Kidney (tissue), 14 donors: ENCODE measurements around the gene NINJ2. TPM values are rescaled to one million over a fixed set of nuclear protein-coding genes. Genes with fewer than 3 reads are reported as not detected.

ENCODE experiments used
- DNase-seq, 5 donors: peaks; one replicate each; pipeline ENCODE4 v3.0.0-alpha.2; 2013 to 2020
- FAIRE-seq: peaks from 2 replicates; lab custom pipeline; 2012; peaks lifted over from hg19 to GRCh38; lab: Jason Lieb, UNC
- H3K27ac ChIP-seq, 2 donors: one replicate each; pipeline ENCODE4 v1.7.0; 2013; ENCODE audit warnings: low read depth in 2 of 2, low read length in 2 of 2, inconsistent platforms in 1 of 2
- H3K27me3 ChIP-seq: one replicate; pipeline ENCODE4 v1.7.1; 2013; ENCODE audit warnings: low read length, inconsistent platforms; ENCODE audit not compliant: control insufficient read depth, insufficient read depth
- H3K36me3 ChIP-seq, 3 donors: one replicate each; pipeline versions ENCODE4 v1.7.0 to v1.7.1; 2013; ENCODE audit warnings: low read length in 3 of 3, control low read depth in 1 of 3, inconsistent platforms in 1 of 3; ENCODE audit not compliant: insufficient read depth in 3 of 3, control insufficient read depth in 2 of 3
- H3K4me1 ChIP-seq, 3 donors: one replicate each; pipeline versions ENCODE4 v1.7.0 to v1.7.1; 2013; ENCODE audit warnings: low read length in 3 of 3, inconsistent platforms in 1 of 3, low read depth in 1 of 3; ENCODE audit not compliant: control insufficient read depth in 2 of 3, insufficient read depth in 2 of 3
- H3K4me3 ChIP-seq, 3 donors: one replicate each; pipeline versions ENCODE4 v1.7.0 to v1.8.1; 2013; ENCODE audit warnings: low read length in 3 of 3, control low read depth in 1 of 3, inconsistent platforms in 1 of 3
- H3K9ac ChIP-seq, 3 donors: one replicate each; pipeline versions ENCODE4 v1.7.0 to v1.7.1; 2013; ENCODE audit warnings: low read length in 3 of 3, control low read depth in 1 of 3, inconsistent platforms in 1 of 3
- H3K9me3 ChIP-seq, 3 donors: one replicate each; pipeline versions ENCODE4 v1.7.0 to v1.7.1; 2013; ENCODE audit warnings: low read length in 3 of 3, control low read depth in 1 of 3, inconsistent platforms in 1 of 3; ENCODE audit not compliant: control insufficient read depth in 2 of 3, insufficient read depth in 1 of 3
- intact Hi-C: fragments of 100-400 bp; cut with DNase I; formaldehyde crosslinking; loops from one replicate; pipeline ENCODE4 v1.11.1; 2022
- polyA plus RNA-seq: library from polyadenylated mRNA; stranded (reverse); fragments of 350-450 nt; fragmentation: Illumina TruSeq; extraction: RNeasy Lipid Tissue Mini Kit (QIAGEN cat#74804); gene quantifications from one replicate; pipeline ENCODE4 v1.2.3, GENCODE V29; 2014; ENCODE audit warnings: low read depth, low replicate concordance; ENCODE audit not compliant: insufficient read depth
- total RNA-seq: library from RNA; stranded (reverse); fragmentation: NEBNext Ultra II Directional; extraction: Animal tissue kit (Norgen Biotek cat#: 25700); gene quantifications from one replicate; pipeline ENCODE4 v1.2.1, GENCODE V29; 2021
- TF ChIP-seq, protein P1 (sequence below): IDR thresholded peaks from 3 replicates; pipeline ENCODE4 v1.5.1; 2012; ENCODE audit warnings: mild to moderate bottlenecking, moderate library complexity, borderline replicate concordance; ENCODE audit not compliant: insufficient read depth; ENCODE audit errors: extremely low read depth
- donor health status: control.
- donor health status: control.
- donor health status: control.
- donor health status: control.
- donor health status: control.
- donor health status: DM: yes; HTN: yes; CAD: no.
- donor health status: Normal renal cell carcinoma (clear cell type).

The NINJ2 gene
- total and polyA plus RNA-seq, 2 donors from 2014 or later, result 0.69 to 2.8 TPM

DNA sequence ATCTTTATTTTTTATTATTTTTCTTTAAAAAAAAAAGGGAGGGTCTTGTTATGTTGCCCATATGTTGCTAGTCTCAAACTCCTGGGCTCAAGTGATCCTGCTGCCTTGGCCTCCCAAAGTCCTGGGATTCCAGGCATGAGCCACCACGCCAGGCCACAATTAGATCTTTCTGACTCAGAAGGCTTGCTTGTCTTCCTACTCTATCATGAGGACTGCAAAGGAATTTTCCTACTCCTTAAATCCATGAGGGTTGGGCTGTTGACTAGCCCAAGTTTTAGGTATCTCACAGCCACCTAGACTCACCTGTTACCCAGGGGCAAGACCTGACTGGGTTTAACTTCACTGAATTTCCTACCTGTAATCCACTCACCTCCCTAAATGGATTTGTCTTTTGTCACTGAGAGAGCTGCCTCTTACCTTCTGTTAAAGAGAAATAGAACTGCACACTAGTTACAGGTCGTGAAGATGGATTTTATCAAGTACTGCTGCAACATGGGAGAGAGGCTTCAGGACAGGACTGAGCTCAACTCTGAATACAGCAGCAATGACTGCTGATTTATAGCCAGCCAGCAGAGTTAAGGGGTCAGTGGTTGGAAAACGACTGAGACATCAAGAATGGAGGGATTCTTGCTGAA lies 131.2 kb downstream of the NINJ2 start:
- peaks cover 0 to 9% (median 0%) of the 10 kb centered on the region in 3 donors for H3K9me3 ChIP-seq
- H3K27me3 ChIP-seq, result no peaks in the 10 kb centered on the region
- no peaks in the 10 kb centered on the region for H3K4me1 ChIP-seq
- H3K9ac ChIP-seq, result no peak overlapping the region
- intact Hi-C loops, result no loop called here
- DNase-seq, result no peak
- no peaks in the 10 kb centered on the region for H3K36me3 ChIP-seq
- H3K4me3 ChIP-seq, result no peak overlapping the region
- FAIRE-seq, result no peak
- TF ChIP-seq, protein P1, sequence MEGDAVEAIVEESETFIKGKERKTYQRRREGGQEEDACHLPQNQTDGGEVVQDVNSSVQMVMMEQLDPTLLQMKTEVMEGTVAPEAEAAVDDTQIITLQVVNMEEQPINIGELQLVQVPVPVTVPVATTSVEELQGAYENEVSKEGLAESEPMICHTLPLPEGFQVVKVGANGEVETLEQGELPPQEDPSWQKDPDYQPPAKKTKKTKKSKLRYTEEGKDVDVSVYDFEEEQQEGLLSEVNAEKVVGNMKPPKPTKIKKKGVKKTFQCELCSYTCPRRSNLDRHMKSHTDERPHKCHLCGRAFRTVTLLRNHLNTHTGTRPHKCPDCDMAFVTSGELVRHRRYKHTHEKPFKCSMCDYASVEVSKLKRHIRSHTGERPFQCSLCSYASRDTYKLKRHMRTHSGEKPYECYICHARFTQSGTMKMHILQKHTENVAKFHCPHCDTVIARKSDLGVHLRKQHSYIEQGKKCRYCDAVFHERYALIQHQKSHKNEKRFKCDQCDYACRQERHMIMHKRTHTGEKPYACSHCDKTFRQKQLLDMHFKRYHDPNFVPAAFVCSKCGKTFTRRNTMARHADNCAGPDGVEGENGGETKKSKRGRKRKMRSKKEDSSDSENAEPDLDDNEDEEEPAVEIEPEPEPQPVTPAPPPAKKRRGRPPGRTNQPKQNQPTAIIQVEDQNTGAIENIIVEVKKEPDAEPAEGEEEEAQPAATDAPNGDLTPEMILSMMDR, result no peak
- H3K27ac ChIP-seq, result no peak overlapping the region

DNA sequence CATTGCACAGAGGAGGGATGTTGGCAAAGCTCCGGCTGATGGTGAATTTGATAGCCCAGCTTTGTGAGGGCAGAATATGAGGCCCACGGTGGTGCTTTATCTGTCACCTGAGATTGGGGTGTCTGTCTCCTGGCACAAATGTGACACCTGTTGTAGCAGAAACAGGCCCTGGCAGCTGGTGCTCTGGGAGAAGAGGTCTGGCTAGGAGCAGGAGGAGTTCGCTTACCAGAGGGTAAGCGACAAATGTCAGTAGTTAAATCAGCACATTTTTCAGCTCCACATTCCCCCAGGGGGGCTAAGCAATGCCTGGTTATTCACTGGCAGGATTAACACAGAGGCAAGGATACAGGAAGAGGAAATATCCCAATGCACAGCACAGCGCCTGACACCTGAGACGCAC lies 132.4 kb downstream of the NINJ2 start:
- Histone ChIP-seq H3K36me3 (no peaks in the 10 kb centered on the region), H3K27ac (peak overlapping the region in 1 of 2 donors; percentile 21), H3K9ac (no peak overlapping the region), H3K9me3 (peaks cover 0 to 9% (median 0%) of the 10 kb centered on the region in 3 donors), H3K4me1 (no peaks in the 10 kb centered on the region), H3K4me3 (no peak overlapping the region), H3K27me3 (no peaks in the 10 kb centered on the region)
- DNase-seq (peak in 1 of 5 donors; percentile 21), FAIRE-seq (no peak)
- intact Hi-C loops, result no loop called here
- TF ChIP-seq, protein P1, result no peak

DNA sequence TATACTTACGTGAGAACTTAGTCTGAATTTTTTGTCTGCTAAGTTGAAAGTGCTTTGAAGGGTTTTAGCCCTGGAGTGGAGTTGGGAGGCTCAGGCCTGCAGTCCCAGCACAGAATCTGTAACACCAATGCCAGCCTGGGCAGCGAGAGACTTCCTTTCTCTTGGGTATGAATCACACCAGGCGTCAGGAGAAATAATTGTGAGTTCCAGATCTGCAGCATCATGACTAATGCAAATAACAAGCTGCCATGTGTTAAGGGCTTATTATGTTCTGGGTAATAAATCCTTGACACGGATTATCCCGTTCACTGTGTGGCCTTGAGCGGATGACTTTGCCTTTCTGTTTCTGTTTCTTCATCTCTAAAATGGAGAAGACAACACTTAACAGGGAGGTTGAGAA lies 132.9 kb downstream of the NINJ2 start:
- FAIRE-seq (no peak), DNase-seq (peak in 1 of 5 donors; percentile 11)
- Histone ChIP-seq H3K4me1 (no peaks in the 10 kb centered on the region), H3K27me3 (no peaks in the 10 kb centered on the region), H3K9ac (no peak overlapping the region), H3K27ac (no peak overlapping the region), H3K9me3 (peaks cover 0 to 9% (median 0%) of the 10 kb centered on the region in 3 donors), H3K36me3 (no peaks in the 10 kb centered on the region), H3K4me3 (no peak overlapping the region)
- intact Hi-C loops, result no loop called here
- TF ChIP-seq, protein P1, result no peak
